A549 (cell line): ENCODE measurements around the gene NTRK2. TPM values are rescaled to one million over a fixed set of nuclear protein-coding genes. Genes with fewer than 3 reads are reported as not detected.

Source experiments
- ATAC-seq, 2 experiments: fragments of 200-7000 bp in 1 of 2; fragments of >200 bp in 1 of 2; cut with Nextera tagmentation in 1 of 2; cut with Tn5 transposase in 1 of 2; 3 replicates each; pipeline versions ENCODE4 v1.8.0 to v1.9.1; 2018 to 2020; ENCODE audit warnings: mild to moderate bottlenecking in 1 of 2, moderate library complexity in 1 of 2
- CTCF ChIA-PET: fragments of 300-600 bp; sonication (Branson Sonifier 250); formaldehyde crosslinking; extraction: SDS; loops from one replicate; lab custom pipeline; 2021; ENCODE audit warnings: antibody characterized with exemption, inconsistent platforms; lab: Yijun Ruan, JAX
- POLR2A ChIA-PET: fragments of 350-600 bp; formaldehyde crosslinking; extraction: SDS; loops from one replicate; lab custom pipeline; 2021; ENCODE audit warnings: antibody characterized with exemption, inconsistent platforms; lab: Yijun Ruan, JAX
- DNase-seq, 2 experiments: peaks; one replicate each; pipeline versions ENCODE4 v3.0.0 to v3.0.0-alpha.2; 2011 to 2016; ENCODE audit warnings: low read depth in 1 of 2, low spot score in 1 of 2
- FAIRE-seq: peaks from 2 replicates; lab custom pipeline; 2011; peaks lifted over from hg19 to GRCh38; lab: Jason Lieb, UNC
- H3K27ac ChIP-seq, 2 experiments: fragments of >200 bp; sonication (Bioruptor Twin); formaldehyde crosslinking; 3 replicates each; pipeline ENCODE4 v1.5.1; 2016 to 2017
- H3K4me1 ChIP-seq: fragments of >200 bp; sonication (Bioruptor Twin); formaldehyde crosslinking; 3 replicates; pipeline ENCODE4 v1.6.1; 2016
- H3K4me2 ChIP-seq: fragments of >200 bp; sonication (Bioruptor Twin); formaldehyde crosslinking; 3 replicates; pipeline ENCODE4 v1.6.1; 2016
- H3K4me3 ChIP-seq: fragments of >200 bp; sonication (Bioruptor Twin); formaldehyde crosslinking; 3 replicates; pipeline ENCODE4 v1.5.1; 2016
- H3K9me3 ChIP-seq: fragments of >200 bp; sonication (Bioruptor Twin); formaldehyde crosslinking; 3 replicates; pipeline ENCODE4 v1.6.1; 2016
- BCL3 ChIP-seq: fragments of >200 bp; sonication (Bioruptor Twin); formaldehyde crosslinking; IDR thresholded peaks from 3 replicates; pipeline ENCODE4 v1.6.1; 2016
- CBX8 ChIP-seq: fragments of 200-600 bp; sonication (generic); IDR thresholded peaks from 2 replicates; pipeline ENCODE4 v1.6.1; 2016
- CTCF ChIP-seq: fragments of >200 bp; sonication (Bioruptor Twin); formaldehyde crosslinking; IDR thresholded peaks from 3 replicates; pipeline ENCODE4 v1.5.1; 2016
- EP300 ChIP-seq, 2 experiments: fragments of >200 bp; sonication (Bioruptor Twin); formaldehyde crosslinking; IDR thresholded peaks; 2 replicates in 1 of 2; 3 replicates in 1 of 2; pipeline ENCODE4 v1.6.1; 2016 to 2017
- GATA3 ChIP-seq: IDR thresholded peaks from 2 replicates; pipeline ENCODE4 v1.6.1; 2012; ENCODE audit warnings: borderline replicate concordance
- KDM5A ChIP-seq: fragments of 200-600 bp; sonication (generic); IDR thresholded peaks from 2 replicates; pipeline ENCODE4 v1.6.1; 2016; ENCODE audit warnings: antibody characterized with exemption, mild to moderate bottlenecking
- MAX ChIP-seq: IDR thresholded peaks from 2 replicates; pipeline ENCODE4 v1.6.1; 2012
- NFE2L2 ChIP-seq: fragments of 150-350 bp; conservative IDR thresholded peaks from 2 replicates; pipeline ENCODE4 v1.6.1; 2014; ENCODE audit warnings: low read length
- NPAS2 ChIP-seq: fragments of 250-450 bp; sonication (Bioruptor Pico); IDR thresholded peaks from 2 replicates; pipeline ENCODE4 v1.8.0; 2022; ENCODE audit warnings: mild to moderate bottlenecking, moderate library complexity, borderline replicate concordance
- POLR2A ChIP-seq: IDR thresholded peaks from 2 replicates; pipeline ENCODE4 v1.6.1; 2012; ENCODE audit warnings: mild to moderate bottlenecking, low read length
- RAD21 ChIP-seq, 2 experiments: fragments of >200 bp in 1 of 2; sonication (Bioruptor Twin) in 1 of 2; formaldehyde crosslinking in 1 of 2; IDR thresholded peaks in 1 of 2; conservative IDR thresholded peaks in 1 of 2; 2 replicates in 1 of 2; 3 replicates in 1 of 2; pipeline ENCODE4 v1.6.1; 2012 to 2018; ENCODE audit warnings: inconsistent platforms in 1 of 2
- REST ChIP-seq: fragments of 200-600 bp; sonication (generic); IDR thresholded peaks from 2 replicates; pipeline ENCODE4 v1.6.1; 2016; ENCODE audit warnings: antibody characterized with exemption, mild to moderate bottlenecking, moderate library complexity
- RFX5 ChIP-seq: fragments of 450-650 bp; IDR thresholded peaks from 2 replicates; pipeline ENCODE4 v1.7.1; 2014; ENCODE audit warnings: antibody characterized with exemption, mild to moderate bottlenecking, moderate library complexity
- RNF2 ChIP-seq: fragments of 200-600 bp; sonication (generic); IDR thresholded peaks from 2 replicates; pipeline ENCODE4 v1.6.1; 2016; ENCODE audit warnings: low read depth, mild to moderate bottlenecking, antibody characterized with exemption, moderate library complexity, borderline replicate concordance
- USF2 ChIP-seq: fragments of 450-650 bp; IDR thresholded peaks from 2 replicates; pipeline ENCODE4 v1.6.1; 2014; ENCODE audit warnings: antibody characterized with exemption
- ZFP36 ChIP-seq: fragments of 450-650 bp; IDR thresholded peaks from 2 replicates; pipeline ENCODE4 v1.6.1; 2014; ENCODE audit warnings: borderline replicate concordance; ENCODE audit not compliant: partially characterized antibody
- WGBS: methylation state at CpG from one replicate; pipeline ENCODE4 v1.1.6; 2017; ENCODE audit errors: missing lambda C conversion rate; 5-methylcytosine and 5-hydroxymethylcytosine counted together
- polyA plus RNA-seq, 4 experiments: library from polyadenylated mRNA; depleted of rRNA in 3 of 4; stranded (reverse); fragments of >200 nt; fragmentation: RNase III in 1 of 4; extraction: RNeasy Plus Mini Kit Qiagen cat#74134 plus additional on column Dnase treatment in 1 of 4; gene quantifications; 2 replicates in 3 of 4; 3 replicates in 1 of 4; pipeline ENCODE4 v1.2.3, GENCODE V29; 2011 to 2017
- TF ChIP-seq, protein P1 (sequence below): IDR thresholded peaks from 2 replicates; pipeline ENCODE4 v1.6.1; 2012; ENCODE audit warnings: low read depth, borderline replicate concordance

NTRK2 gene
- polyA plus RNA-seq, 2 of the 4 experiments (the other 2 are of a cell fraction) = 0.03 TPM

- no peak for FAIRE-seq
- 16% methylated on average over 3 of the region's 3 CpGs for WGBS
- H3K4me3 ChIP-seq = no peak overlapping the region
- CTCF ChIA-PET = interaction anchor here (0.8 to 1.1 kb wide), 3 partner anchors 8 to 337 kb away, joined by 3 read pairs; no protein-coding TSS in a partner anchor
- no peak for DNase-seq
- H3K4me2 ChIP-seq = no peak overlapping the region
- H3K27ac ChIP-seq = no peak overlapping the region
- no peaks in the 10 kb centered on the region for H3K4me1 ChIP-seq
- ATAC-seq = no peak
- TF ChIP-seq ZFP36 (no peak), RAD21 (conservative IDR thresholded peaks at IDR 0.05 in 1 of 2, IDR thresholded peaks at IDR 0.05 in 1 of 2) (no peak), BCL3 (no peak), MAX (no peak)
- TF ChIP-seq, all 56 proteins: peak for 0
- 0 out of 3 replicates have a peak, but pooled peaks cover 19% of the 10 kb centered on the region for H3K9me3 ChIP-seq
- POLR2A ChIA-PET = no interaction called here
Observed at GRCh38 chr9:85004818-85005413, 335.4 kb downstream of the NTRK2 start.

DNA sequence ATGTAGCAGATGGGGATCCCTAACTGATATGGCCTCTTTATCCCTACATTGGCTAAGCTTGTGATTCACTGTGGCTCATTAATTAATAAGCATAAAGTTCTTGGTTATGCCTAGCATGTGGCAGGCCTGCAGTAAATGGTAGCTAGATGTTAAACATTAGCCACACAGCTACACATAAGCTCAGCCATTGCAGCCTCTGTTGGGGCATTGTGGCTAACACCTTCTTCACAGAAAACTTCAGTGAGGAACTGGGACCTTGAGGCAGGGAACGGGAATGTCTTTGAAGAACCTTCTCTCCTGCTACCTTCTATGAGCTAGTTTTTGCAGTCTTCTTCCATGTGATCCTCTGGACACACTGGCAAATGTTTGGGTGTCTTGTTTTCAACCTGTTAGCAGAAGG lies 338.2 kb downstream of the NTRK2 start:
- Histone ChIP-seq H3K4me1 (no peaks in the 10 kb centered on the region), H3K4me2 (no peak overlapping the region), H3K27ac (no peak overlapping the region), H3K9me3 (no peaks in the 10 kb centered on the region), H3K4me3 (no peak overlapping the region)
- POLR2A ChIA-PET = no interaction called here
- 61% methylated on average over 1 of the region's 1 CpG for WGBS
- DNase-seq = no peak
- no peak for FAIRE-seq
- no peak for ATAC-seq
- TF ChIP-seq RFX5 (no peak), NFE2L2 (no peak), RAD21 (conservative IDR thresholded peaks at IDR 0.05 in 1 of 2, IDR thresholded peaks at IDR 0.05 in 1 of 2) (no peak), RNF2 (no peak), NPAS2 (no peak), POLR2A (no peak), CBX8 (no peak), EP300 (IDR thresholded peaks at IDR 0.05) (no peak), GATA3 (no peak), USF2 (no peak), KDM5A (no peak), CTCF (no peak), REST (no peak)
- TF ChIP-seq, protein P1, sequence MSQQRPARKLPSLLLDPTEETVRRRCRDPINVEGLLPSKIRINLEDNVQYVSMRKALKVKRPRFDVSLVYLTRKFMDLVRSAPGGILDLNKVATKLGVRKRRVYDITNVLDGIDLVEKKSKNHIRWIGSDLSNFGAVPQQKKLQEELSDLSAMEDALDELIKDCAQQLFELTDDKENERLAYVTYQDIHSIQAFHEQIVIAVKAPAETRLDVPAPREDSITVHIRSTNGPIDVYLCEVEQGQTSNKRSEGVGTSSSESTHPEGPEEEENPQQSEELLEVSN = no peak
- CTCF ChIA-PET = no interaction called here
